IPS-15b (cell line): ENCODE measurements around the gene VAMP8.

Experiments
- H3K27me3 ChIP-seq: one replicate; pipeline ENCODE4 v1.6.1; 2013; ENCODE audit warnings: low read length; ENCODE audit not compliant: control insufficient read depth, insufficient read depth
- H3K36me3 ChIP-seq: one replicate; pipeline ENCODE4 v1.6.1; 2013; ENCODE audit warnings: low read length; ENCODE audit not compliant: control insufficient read depth, insufficient read depth
- H3K4me1 ChIP-seq: one replicate; pipeline ENCODE4 v1.6.1; 2013; ENCODE audit warnings: mild to moderate bottlenecking, low read length; ENCODE audit not compliant: control insufficient read depth, insufficient read depth
- H3K4me3 ChIP-seq: one replicate; pipeline ENCODE4 v1.5.1; 2013; ENCODE audit warnings: low read depth, low read length
- H3K9ac ChIP-seq: one replicate; pipeline ENCODE4 v1.6.1; 2013; ENCODE audit warnings: low read depth, mild to moderate bottlenecking, low read length
- H3K9me3 ChIP-seq: one replicate; pipeline ENCODE4 v1.6.1; 2013; ENCODE audit warnings: mild to moderate bottlenecking, low read length; ENCODE audit not compliant: control insufficient read depth, insufficient read depth

VAMP8 gene

DNA sequence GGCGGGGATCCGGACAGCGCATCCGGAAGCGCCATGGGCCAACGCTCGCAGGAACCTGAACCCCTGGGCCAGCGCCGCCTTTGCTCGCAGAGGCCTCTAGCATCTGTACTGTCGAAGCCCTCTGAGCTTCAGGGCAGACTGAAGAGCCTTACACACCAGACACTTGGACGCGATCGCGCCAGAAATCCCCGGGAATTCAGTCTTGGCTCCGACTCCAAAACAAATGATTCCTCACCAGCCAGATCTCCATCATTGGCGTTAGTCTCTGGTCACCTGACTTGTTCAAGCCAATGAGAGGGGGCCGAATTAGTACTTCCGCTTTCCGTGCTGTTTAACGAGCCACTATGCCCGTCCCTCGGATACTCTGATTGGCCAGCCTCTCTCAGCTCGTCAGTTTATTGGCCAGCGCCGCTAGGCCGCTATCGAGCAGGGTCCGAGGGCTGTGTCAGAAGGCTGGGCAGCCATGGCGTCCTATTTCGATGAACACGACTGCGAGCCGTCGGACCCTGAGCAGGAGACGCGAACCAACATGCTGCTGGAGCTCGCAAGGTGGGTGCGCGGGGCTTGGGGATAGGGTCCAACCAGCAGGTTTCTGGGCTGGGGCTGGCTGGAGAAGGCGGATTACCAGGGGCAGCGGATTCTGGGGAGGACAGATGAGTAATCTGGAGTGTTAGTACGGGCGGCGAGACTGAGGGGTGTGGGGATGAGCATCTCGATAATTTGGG is 18.1 kb downstream of the VAMP8 start, which contains the start of gene RNF181:
Gene RNF181 (plus strand): TSS at position 445 of the 725 bp plus-strand sequence. CDS start 19 bp downstream, at position 464.
- peaks cover 23% of the 10 kb centered on the region for H3K36me3 ChIP-seq
- H3K27me3 ChIP-seq, result peaks cover 1% of the 10 kb centered on the region
- H3K9me3 ChIP-seq, result no peaks in the 10 kb centered on the region
- H3K4me1 ChIP-seq, result peaks cover 4% of the 10 kb centered on the region
- H3K9ac ChIP-seq, result peak within 1 kb of the TSS; percentile 89
- peak within 1 kb of the TSS; percentile 96 for H3K4me3 ChIP-seq

GRCh38 chr2:85596026-85596333 is 18.6 kb downstream of the VAMP8 start:
- H3K36me3 ChIP-seq, result peaks cover 23% of the 10 kb centered on the region
- H3K4me1 ChIP-seq, result peaks cover 4% of the 10 kb centered on the region
- H3K9me3 ChIP-seq, result no peaks in the 10 kb centered on the region
- H3K9ac ChIP-seq, result peak overlapping the region; percentile 83
- no peaks in the 10 kb centered on the region for H3K27me3 ChIP-seq
- peak overlapping the region; percentile 96 for H3K4me3 ChIP-seq

- Histone ChIP-seq H3K9ac (no peak overlapping the region), H3K4me1 (peaks cover 4% of the 10 kb centered on the region), H3K27me3 (no peaks in the 10 kb centered on the region), H3K9me3 (no peaks in the 10 kb centered on the region), H3K36me3 (peaks cover 23% of the 10 kb centered on the region), H3K4me3 (peak overlapping the region; percentile 96)
Observed at GRCh38 chr2:85596486-85597143, 19.2 kb downstream of the VAMP8 start.

DNA sequence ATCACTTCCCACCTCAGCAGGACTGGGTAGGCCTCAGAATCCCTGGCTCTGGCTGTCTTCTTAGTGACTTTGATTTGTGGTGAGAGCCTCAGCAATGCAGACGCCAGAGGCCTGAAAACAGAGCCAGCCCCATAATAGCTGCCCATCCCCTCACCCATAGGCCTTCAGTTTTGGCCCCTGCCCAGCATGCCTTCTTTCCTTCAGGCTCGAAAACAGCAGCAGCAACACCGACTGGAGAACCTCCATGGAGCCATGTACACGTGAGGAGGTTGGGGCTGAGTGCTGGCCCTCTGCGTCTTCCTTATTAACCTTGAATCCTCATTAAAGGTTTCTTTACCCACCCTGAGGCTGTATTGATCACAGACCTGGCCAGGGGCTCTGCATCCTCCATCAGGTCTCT is 19.9 kb downstream of the VAMP8 start:
- no peak overlapping the region for H3K9ac ChIP-seq

GRCh38 chr2:85598594-85599340 is 21.4 kb downstream of the VAMP8 start:
- no peaks in the 10 kb centered on the region for H3K9me3 ChIP-seq
- H3K36me3 ChIP-seq, result peaks cover 23% of the 10 kb centered on the region
- H3K9ac ChIP-seq, result no peak overlapping the region
- peaks cover 4% of the 10 kb centered on the region for H3K4me1 ChIP-seq
- no peak overlapping the region for H3K4me3 ChIP-seq
- no peaks in the 10 kb centered on the region for H3K27me3 ChIP-seq

More for the DNA sequence above, 19.9 kb downstream of the VAMP8 start:
- peaks cover 4% of the 10 kb centered on the region for H3K4me1 ChIP-seq
- H3K27me3 ChIP-seq, result no peaks in the 10 kb centered on the region
- no peak overlapping the region for H3K4me3 ChIP-seq
- H3K9me3 ChIP-seq, result no peaks in the 10 kb centered on the region
- H3K36me3 ChIP-seq, result peaks cover 23% of the 10 kb centered on the region

- Histone ChIP-seq H3K9ac (no peak overlapping the region), H3K4me3 (no peak overlapping the region), H3K36me3 (peaks cover 23% of the 10 kb centered on the region), H3K9me3 (no peaks in the 10 kb centered on the region), H3K27me3 (no peaks in the 10 kb centered on the region), H3K4me1 (peaks cover 4% of the 10 kb centered on the region)
Observed at GRCh38 chr2:85599468-85600234, 22.3 kb downstream of the VAMP8 start.

DNA sequence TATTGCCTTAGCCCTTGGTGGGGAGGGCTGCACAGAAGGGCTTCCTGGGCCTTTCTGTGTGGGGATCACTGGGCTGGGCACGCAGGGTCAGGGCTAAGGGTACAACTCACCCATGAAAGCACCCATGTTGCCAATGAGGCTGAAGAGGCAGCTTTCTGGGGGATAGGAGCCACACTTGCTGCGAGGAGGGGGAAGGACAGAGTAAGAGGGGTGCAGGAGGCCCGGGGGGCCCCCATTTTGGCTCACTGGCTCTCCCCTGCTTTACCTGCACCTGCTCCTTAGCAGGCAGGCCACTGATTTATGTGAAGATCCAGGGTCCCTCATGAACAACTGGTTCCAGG is 22.8 kb downstream of the VAMP8 start:
- Histone ChIP-seq H3K9me3 (no peaks in the 10 kb centered on the region), H3K27me3 (no peaks in the 10 kb centered on the region), H3K4me1 (peaks cover 4% of the 10 kb centered on the region), H3K4me3 (no peak overlapping the region), H3K36me3 (peaks cover 23% of the 10 kb centered on the region), H3K9ac (no peak overlapping the region)

DNA sequence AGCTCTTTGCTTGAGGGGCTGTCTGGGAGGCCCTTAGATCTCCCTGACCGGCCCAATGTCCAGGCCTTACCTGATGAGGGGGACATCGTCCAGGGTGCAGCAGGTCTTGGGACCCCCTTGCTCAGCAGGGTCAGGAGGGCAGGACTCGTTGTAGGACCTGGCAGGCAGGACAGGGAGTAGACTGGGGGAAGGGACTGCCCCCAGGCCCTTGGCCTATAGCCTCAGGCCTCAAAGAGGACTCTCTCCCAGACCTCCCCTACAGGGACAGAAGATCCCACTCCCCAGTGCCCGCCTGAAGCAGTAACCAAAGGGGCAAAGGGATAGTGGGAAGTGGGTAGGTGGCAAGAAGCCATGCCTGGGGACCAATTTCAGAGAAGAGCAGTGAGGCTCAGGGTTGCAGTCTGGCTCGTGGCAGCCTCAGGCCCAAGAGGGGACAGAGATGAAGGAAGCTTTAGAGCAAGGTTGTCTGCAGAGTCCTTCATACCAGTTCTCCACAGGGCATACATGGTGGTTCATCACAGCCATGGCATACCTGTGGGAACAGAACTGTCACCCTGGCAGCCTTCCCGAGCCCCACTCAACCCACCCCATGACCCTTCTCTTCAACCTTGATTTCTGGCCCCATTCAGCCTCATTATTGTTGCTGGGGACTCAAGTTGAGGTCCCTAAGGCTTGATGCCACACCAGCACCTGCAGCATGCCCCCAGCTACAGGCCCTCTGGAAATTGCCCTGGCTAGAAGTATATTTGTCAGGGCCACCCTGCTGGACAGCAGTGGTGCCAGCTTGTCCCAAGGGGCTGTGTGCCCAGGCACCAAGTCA is 23.8 kb downstream of the VAMP8 start:
- H3K4me1 ChIP-seq, result peaks cover 3% of the 10 kb centered on the region
- H3K36me3 ChIP-seq, result peaks cover 24% of the 10 kb centered on the region
- no peaks in the 10 kb centered on the region for H3K9me3 ChIP-seq
- H3K4me3 ChIP-seq, result peak overlapping the region; percentile 100
- H3K27me3 ChIP-seq, result no peaks in the 10 kb centered on the region
- H3K9ac ChIP-seq, result no peak overlapping the region

GRCh38 chr2:85601771-85602475 is 24.5 kb downstream of the VAMP8 start:
- peak overlapping the region; percentile 100 for H3K4me3 ChIP-seq
- no peaks in the 10 kb centered on the region for H3K4me1 ChIP-seq
- peaks cover 25% of the 10 kb centered on the region for H3K36me3 ChIP-seq
- peak overlapping the region; percentile 65 for H3K9ac ChIP-seq
- H3K9me3 ChIP-seq, result no peaks in the 10 kb centered on the region
- no peaks in the 10 kb centered on the region for H3K27me3 ChIP-seq

DNA sequence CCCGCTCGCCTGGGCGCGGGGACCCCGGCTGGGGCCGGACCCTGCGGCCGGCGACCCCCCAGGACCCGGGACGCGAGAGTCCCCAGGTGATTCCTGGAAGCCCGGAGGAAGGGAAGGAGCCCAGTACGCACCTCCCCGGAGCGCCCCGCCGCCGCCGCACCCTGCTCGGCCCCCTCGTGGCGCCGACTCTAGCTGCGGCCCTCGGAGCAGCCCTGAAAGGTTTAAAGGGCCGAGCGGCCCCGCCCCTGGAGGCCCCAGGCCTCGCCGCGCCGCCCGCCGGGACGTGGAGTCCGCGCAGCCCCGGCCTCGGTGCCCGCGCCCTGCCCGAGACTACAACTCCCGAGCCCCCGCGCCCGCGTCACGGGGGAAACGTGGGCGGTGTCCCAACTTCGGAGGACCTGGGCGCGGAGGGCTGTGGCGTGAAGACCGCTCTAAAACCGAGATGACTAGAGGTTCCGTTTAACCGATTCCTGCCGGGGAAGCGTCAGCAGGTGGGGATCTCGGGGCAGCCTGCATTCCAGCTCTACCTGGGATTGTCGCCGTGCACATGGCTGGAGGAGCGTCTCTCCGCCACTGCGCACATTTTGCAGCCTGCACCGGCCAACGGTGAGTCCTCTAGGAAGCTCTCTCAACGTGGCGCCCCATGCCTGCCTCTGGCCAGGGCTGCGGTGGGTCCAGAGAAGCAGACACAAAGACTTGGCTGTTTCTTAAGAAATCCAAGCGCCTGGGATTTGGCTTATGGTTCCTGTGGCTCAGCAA is 25.3 kb downstream of the VAMP8 start, which contains the start of gene TMEM150A:
Gene TMEM150A (minus strand): TSS at position 223 of the 759 bp plus-strand sequence. CDS start 750 bp downstream, outside the sequence.
- no peaks in the 10 kb centered on the region for H3K4me1 ChIP-seq
- no peaks in the 10 kb centered on the region for H3K9me3 ChIP-seq

More for the DNA sequence above, 25.3 kb downstream of the VAMP8 start, which contains the start of gene TMEM150A:
- H3K27me3 ChIP-seq, result no peaks in the 10 kb centered on the region
- H3K4me3 ChIP-seq, result peak within 1 kb of the TSS; percentile 100
- H3K9ac ChIP-seq, result peak within 1 kb of the TSS; percentile 65
- peaks cover 22% of the 10 kb centered on the region for H3K36me3 ChIP-seq
